BE2C (cell line): ENCODE data around the gene AKAP6.

Experiments used
- DNase-seq: peaks from one replicate; pipeline ENCODE4 v3.0.0-alpha.2; 2020
- H3K27me3 ChIP-seq: fragments of 250-450 bp; sonication (Bioruptor Pico); 2 replicates; pipeline ENCODE4 v1.5.1; 2020; ENCODE audit warnings: mild to moderate bottlenecking
- H3K36me3 ChIP-seq: fragments of 250-450 bp; sonication (Bioruptor Pico); 2 replicates; pipeline ENCODE4 v1.5.1; 2020; ENCODE audit warnings: mild to moderate bottlenecking
- H3K4me1 ChIP-seq: fragments of 250-450 bp; sonication (Bioruptor Pico); 2 replicates; pipeline ENCODE4 v1.5.1; 2020
- H3K4me3 ChIP-seq: 2 replicates; pipeline ENCODE4 v1.5.1; 2011; ENCODE audit warnings: low read depth, low read length
- H3K9me3 ChIP-seq: fragments of 250-450 bp; sonication (Bioruptor Pico); 2 replicates; pipeline ENCODE4 v1.5.1; 2020
- CTCF ChIP-seq: IDR thresholded peaks from 2 replicates; pipeline ENCODE4 v1.5.1; 2012; ENCODE audit warnings: mild to moderate bottlenecking, low read depth, low read length

Gene AKAP6

GRCh38 chr14:32394038-32394437 lies 64.9 kb downstream of the AKAP6 start:
- Histone ChIP-seq H3K27me3 (no peaks in the 10 kb centered on the region), H3K36me3 (no peaks in the 10 kb centered on the region), H3K9me3 (no peaks in the 10 kb centered on the region)

GRCh38 chr14:32396885-32397284 lies 67.8 kb downstream of the AKAP6 start:
- no peaks in the 10 kb centered on the region; the same call in 1 of the 2 replicates for H3K4me1 ChIP-seq
- DNase-seq: no peak

More at GRCh38 chr14:32394038-32394437, 64.9 kb downstream of the AKAP6 start:
- Histone ChIP-seq H3K4me3 (no peak overlapping the region), H3K4me1 (peaks cover 4% of the 10 kb centered on the region; the same call in 1 of the 2 replicates)
- no peak for TF ChIP-seq CTCF
- DNase-seq: no peak

GRCh38 chr14:32397861-32398640 lies 69.0 kb downstream of the AKAP6 start:
- no peak for TF ChIP-seq CTCF
- Histone ChIP-seq H3K9me3 (no peaks in the 10 kb centered on the region), H3K27me3 (no peaks in the 10 kb centered on the region), H3K36me3 (no peaks in the 10 kb centered on the region), H3K4me3 (no peak overlapping the region), H3K4me1 (no peaks in the 10 kb centered on the region; the same call in 1 of the 2 replicates)
- DNase-seq: no peak

More at GRCh38 chr14:32396885-32397284, 67.8 kb downstream of the AKAP6 start:
- no peak for TF ChIP-seq CTCF
- H3K27me3 ChIP-seq: no peaks in the 10 kb centered on the region
- no peaks in the 10 kb centered on the region for H3K9me3 ChIP-seq
- no peaks in the 10 kb centered on the region for H3K36me3 ChIP-seq
- H3K4me3 ChIP-seq: no peak overlapping the region

GRCh38 chr14:32399920-32400319 lies 70.8 kb downstream of the AKAP6 start:
- Histone ChIP-seq H3K9me3 (no peaks in the 10 kb centered on the region), H3K36me3 (no peaks in the 10 kb centered on the region), H3K4me3 (no peak overlapping the region), H3K4me1 (no peaks in the 10 kb centered on the region; the same call in 1 of the 2 replicates), H3K27me3 (no peaks in the 10 kb centered on the region)
- TF ChIP-seq CTCF: no peak
- DNase-seq: no peak

- TF ChIP-seq CTCF: no peak
- Histone ChIP-seq H3K4me3 (no peak overlapping the region), H3K4me1 (no peaks in the 10 kb centered on the region; the same call in 1 of the 2 replicates), H3K27me3 (no peaks in the 10 kb centered on the region), H3K9me3 (no peaks in the 10 kb centered on the region), H3K36me3 (no peaks in the 10 kb centered on the region)
- no peak for DNase-seq
These were observed 71.4 kb downstream of the AKAP6 start for GRCh38 chr14:32400480-32400879.

- no peak for DNase-seq
- Histone ChIP-seq H3K4me3 (no peak overlapping the region), H3K27me3 (no peaks in the 10 kb centered on the region), H3K4me1 (peaks cover 16% of the 10 kb centered on the region), H3K9me3 (no peaks in the 10 kb centered on the region), H3K36me3 (no peaks in the 10 kb centered on the region)
- TF ChIP-seq CTCF: no peak
These were observed 73.9 kb downstream of the AKAP6 start for GRCh38 chr14:32403021-32403420.
